ENCODE data around the gene STT3B. TPM values are rescaled to one million over a fixed set of nuclear protein-coding genes. Genes with fewer than 3 reads are reported as not detected.

STT3B gene
- total and polyA plus RNA-seq, 2 of the 4 experiments (the other 2 are of a cell fraction) = 45.5 to 86.4 TPM

DNA sequence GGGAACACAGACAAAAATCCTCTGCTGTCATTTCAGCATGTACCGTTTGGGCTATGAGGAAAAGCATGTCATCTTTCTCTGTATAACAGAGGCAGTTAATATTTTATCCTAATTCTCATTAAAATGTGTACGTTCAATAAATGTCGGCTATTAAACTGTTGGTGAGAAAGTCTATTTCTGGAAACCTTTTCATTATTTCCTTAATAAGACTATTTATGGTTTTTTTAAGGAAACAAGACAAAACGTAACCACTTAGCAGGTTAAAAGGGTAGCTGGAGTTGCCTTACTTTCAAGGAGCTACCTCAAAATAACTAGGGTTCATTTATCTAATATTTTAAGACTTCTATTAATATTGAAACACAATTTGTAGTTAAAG is 1.8 kb upstream of the STT3B start (continued):
- TF ChIP-seq RCOR1 (IDR thresholded peaks at IDR 0.05; ENCODE audit: insufficient replicate concordance, low read length) (no peak), BHLHE40 (IDR thresholded peaks at IDR 0.05; ENCODE audit: low read depth, low read length) (no peak), NFE2L2 (IDR thresholded peaks at IDR 0.05; ENCODE audit: low read depth, low read length) (no peak)
- TF ChIP-seq, protein P1, sequence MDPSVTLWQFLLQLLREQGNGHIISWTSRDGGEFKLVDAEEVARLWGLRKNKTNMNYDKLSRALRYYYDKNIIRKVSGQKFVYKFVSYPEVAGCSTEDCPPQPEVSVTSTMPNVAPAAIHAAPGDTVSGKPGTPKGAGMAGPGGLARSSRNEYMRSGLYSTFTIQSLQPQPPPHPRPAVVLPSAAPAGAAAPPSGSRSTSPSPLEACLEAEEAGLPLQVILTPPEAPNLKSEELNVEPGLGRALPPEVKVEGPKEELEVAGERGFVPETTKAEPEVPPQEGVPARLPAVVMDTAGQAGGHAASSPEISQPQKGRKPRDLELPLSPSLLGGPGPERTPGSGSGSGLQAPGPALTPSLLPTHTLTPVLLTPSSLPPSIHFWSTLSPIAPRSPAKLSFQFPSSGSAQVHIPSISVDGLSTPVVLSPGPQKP (IDR thresholded peaks at IDR 0.05; ENCODE audit: borderline replicate concordance, low read depth, low read length) = no peak
